ENCODE results near the gene ANKRD65. TPM values are rescaled to one million over a fixed set of nuclear protein-coding genes. Genes with fewer than 3 reads are reported as not detected.

Gene ANKRD65
- polyA plus RNA-seq, 1 donor (not counting 4 experiments of a cell fraction or from before 2014, with no cell fraction given) = 4.6 TPM

DNA sequence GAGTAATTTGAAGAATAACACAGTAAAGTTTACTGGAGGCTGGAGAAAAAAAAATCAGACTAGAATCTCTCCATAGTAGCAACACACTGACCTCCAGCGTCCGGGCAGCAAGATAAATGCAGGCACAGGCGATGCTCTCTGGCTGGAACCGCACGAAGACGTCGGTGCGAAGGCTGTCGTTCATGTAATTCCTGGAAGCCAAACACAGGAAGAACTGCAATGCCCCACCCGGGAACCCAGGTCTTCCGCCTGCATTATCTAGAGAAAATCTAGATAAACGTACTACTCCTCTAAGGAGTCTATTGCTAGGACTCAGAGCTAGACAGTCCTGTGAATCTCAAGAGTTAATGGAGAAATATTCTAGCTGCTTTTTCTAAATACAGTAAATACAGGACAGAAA is 30.4 kb downstream of the ANKRD65 start:
- dilution Hi-C loops (cut with MboI; ENCODE audit: extremely low pct_ligation_motif_present, low sequenced_read_pairs) = no loop called here
- DNase-seq (ENCODE audit: low read depth, low spot score) (no peak), FAIRE-seq (no peak)
- Histone ChIP-seq H4K20me1 (ENCODE audit: control insufficient read depth, extremely low read depth, insufficient read depth, low read length) (no peaks in the 10 kb centered on the region), H3K9me3 (ENCODE audit: control insufficient read depth, low read depth, low read length) (no peaks in the 10 kb centered on the region), H3K9ac (ENCODE audit: control insufficient read depth, extremely low read depth, insufficient read depth, low read length) (no peak overlapping the region), H3K36me3 (ENCODE audit: control insufficient read depth in 2 of 2, extremely low read depth in 1 of 2, insufficient read depth in 2 of 2, low read length in 2 of 2) (peaks cover 70 to 73% of the 10 kb centered on the region in 2 experiments), H2AFZ (ENCODE audit: control insufficient read depth, low read length) (no peak overlapping the region), H3K9me1 (ENCODE audit: control insufficient read depth, extremely low read depth, insufficient read depth, low read length) (no peaks in the 10 kb centered on the region), H3K4me3 (ENCODE audit: control insufficient read depth in 2 of 3, extremely low read depth in 1 of 3, insufficient read depth in 2 of 3, low read depth in 1 of 3, low read length in 3 of 3) (no peak overlapping the region), H3K27ac (ENCODE audit: control insufficient read depth, insufficient read depth, low read length) (no peak overlapping the region), H3K4me1 (ENCODE audit: control insufficient read depth, extremely low read depth, insufficient read depth, low read length) (no peaks in the 10 kb centered on the region), H3K79me2 (ENCODE audit: control insufficient read depth, insufficient read depth, low read length) (peaks cover 32% of the 10 kb centered on the region), H3K27me3 (ENCODE audit: control insufficient read depth, extremely low read depth, insufficient read depth, low read length) (no peaks in the 10 kb centered on the region), H3K4me2 (ENCODE audit: control insufficient read depth, extremely low read depth, insufficient read depth, low read depth, low read length) (no peak overlapping the region)
- TF ChIP-seq EZH2 (IDR thresholded peaks at IDR 0.05; ENCODE audit: low read length) = no peak
- TF ChIP-seq, protein P1, sequence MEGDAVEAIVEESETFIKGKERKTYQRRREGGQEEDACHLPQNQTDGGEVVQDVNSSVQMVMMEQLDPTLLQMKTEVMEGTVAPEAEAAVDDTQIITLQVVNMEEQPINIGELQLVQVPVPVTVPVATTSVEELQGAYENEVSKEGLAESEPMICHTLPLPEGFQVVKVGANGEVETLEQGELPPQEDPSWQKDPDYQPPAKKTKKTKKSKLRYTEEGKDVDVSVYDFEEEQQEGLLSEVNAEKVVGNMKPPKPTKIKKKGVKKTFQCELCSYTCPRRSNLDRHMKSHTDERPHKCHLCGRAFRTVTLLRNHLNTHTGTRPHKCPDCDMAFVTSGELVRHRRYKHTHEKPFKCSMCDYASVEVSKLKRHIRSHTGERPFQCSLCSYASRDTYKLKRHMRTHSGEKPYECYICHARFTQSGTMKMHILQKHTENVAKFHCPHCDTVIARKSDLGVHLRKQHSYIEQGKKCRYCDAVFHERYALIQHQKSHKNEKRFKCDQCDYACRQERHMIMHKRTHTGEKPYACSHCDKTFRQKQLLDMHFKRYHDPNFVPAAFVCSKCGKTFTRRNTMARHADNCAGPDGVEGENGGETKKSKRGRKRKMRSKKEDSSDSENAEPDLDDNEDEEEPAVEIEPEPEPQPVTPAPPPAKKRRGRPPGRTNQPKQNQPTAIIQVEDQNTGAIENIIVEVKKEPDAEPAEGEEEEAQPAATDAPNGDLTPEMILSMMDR (optimal IDR thresholded peaks at IDR 0.05 in 1 of 3, IDR thresholded peaks at IDR 0.05 in 1 of 3, conservative IDR thresholded peaks at IDR 0.05 in 1 of 3; ENCODE audit: extremely low read depth in 1 of 3, insufficient read depth in 2 of 3, low read length in 3 of 3) = no peak

DNA sequence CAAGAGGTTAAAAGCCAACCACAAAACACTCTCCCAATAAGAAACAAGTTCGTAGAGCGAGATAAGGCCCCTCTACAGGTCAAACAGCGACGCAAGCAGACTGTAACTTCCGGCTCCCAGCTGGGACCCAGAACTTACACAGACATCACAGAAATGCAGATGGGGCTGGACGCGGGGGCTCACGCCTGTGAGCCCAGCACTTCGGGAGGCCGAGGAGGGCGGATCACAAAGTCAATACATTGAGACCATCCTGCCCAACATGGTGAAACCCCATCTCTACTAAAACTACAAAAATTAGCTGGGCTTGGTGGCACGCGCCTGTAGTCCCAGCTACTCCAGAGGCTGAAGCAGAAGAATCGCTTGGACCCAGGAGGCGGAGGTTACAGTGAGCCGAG is 33.0 kb downstream of the ANKRD65 start:
- Histone ChIP-seq H2AFZ (ENCODE audit: control insufficient read depth, low read length) (no peak overlapping the region), H3K36me3 (ENCODE audit: control insufficient read depth in 2 of 2, extremely low read depth in 1 of 2, insufficient read depth in 2 of 2, low read length in 2 of 2) (peaks cover 51 to 64% of the 10 kb centered on the region in 2 experiments), H3K27ac (ENCODE audit: control insufficient read depth, insufficient read depth, low read length) (no peak overlapping the region), H3K4me2 (ENCODE audit: control insufficient read depth, extremely low read depth, insufficient read depth, low read depth, low read length) (no peak overlapping the region), H3K79me2 (ENCODE audit: control insufficient read depth, insufficient read depth, low read length) (peaks cover 14% of the 10 kb centered on the region), H3K9ac (ENCODE audit: control insufficient read depth, extremely low read depth, insufficient read depth, low read length) (no peak overlapping the region), H3K9me3 (ENCODE audit: control insufficient read depth, low read depth, low read length) (no peaks in the 10 kb centered on the region), H3K4me1 (ENCODE audit: control insufficient read depth, extremely low read depth, insufficient read depth, low read length) (no peaks in the 10 kb centered on the region), H4K20me1 (ENCODE audit: control insufficient read depth, extremely low read depth, insufficient read depth, low read length) (no peaks in the 10 kb centered on the region), H3K4me3 (ENCODE audit: control insufficient read depth in 2 of 3, extremely low read depth in 1 of 3, insufficient read depth in 2 of 3, low read depth in 1 of 3, low read length in 3 of 3) (no peak overlapping the region), H3K9me1 (ENCODE audit: control insufficient read depth, extremely low read depth, insufficient read depth, low read length) (no peaks in the 10 kb centered on the region), H3K27me3 (ENCODE audit: control insufficient read depth, extremely low read depth, insufficient read depth, low read length) (no peaks in the 10 kb centered on the region)
- FAIRE-seq (no peak), DNase-seq (ENCODE audit: low read depth, low spot score) (no peak)
- TF ChIP-seq EZH2 (IDR thresholded peaks at IDR 0.05; ENCODE audit: low read length) = no peak
- TF ChIP-seq, protein P1 (optimal IDR thresholded peaks at IDR 0.05 in 1 of 3, IDR thresholded peaks at IDR 0.05 in 1 of 3, conservative IDR thresholded peaks at IDR 0.05 in 1 of 3; ENCODE audit: extremely low read depth in 1 of 3, insufficient read depth in 2 of 3, low read length in 3 of 3) = no peak
- dilution Hi-C loops (cut with MboI; ENCODE audit: extremely low pct_ligation_motif_present, low sequenced_read_pairs) = no loop called here
